GM12878 (cell line): ENCODE measurements around the gene SCGN. TPM values are rescaled to one million over a fixed set of nuclear protein-coding genes. Genes with fewer than 3 reads are reported as not detected.

Source experiments
- ATAC-seq: fragments of 200-7000 bp; cut with Tn5 transposase; 3 replicates; pipeline ENCODE4 v1.9.1; 2020; ENCODE audit warnings: mild to moderate bottlenecking, moderate library complexity
- BruUV-seq: library from RNA; stranded (reverse); fragments of 400-500 nt; replicated peaks from 2 replicates; lab custom pipeline; 2021; lab: Mats Ljungman, UMichigan
- CTCF ChIA-PET: fragments of 300-600 bp; sonication (Branson Sonifier 250); formaldehyde crosslinking; extraction: SDS; loops from one replicate; lab custom pipeline; 2021; ENCODE audit warnings: inconsistent platforms; lab: Yijun Ruan, JAX
- POLR2A ChIA-PET: fragments of 350-600 bp; formaldehyde crosslinking; extraction: SDS; loops from one replicate; lab custom pipeline; 2021; ENCODE audit warnings: inconsistent platforms; lab: Charles Lee
- RAD21 ChIA-PET: fragments of 300-600 bp; sonication (Branson Sonifier 250); formaldehyde crosslinking; loops from one replicate; lab custom pipeline; 2023; ENCODE audit warnings: antibody characterized with exemption; ENCODE audit not compliant: unreplicated experiment; lab: Charles Lee
- SMC1A ChIA-PET: fragments of 300-600 bp; sonication (Branson Sonifier 250); formaldehyde crosslinking; loops from one replicate; lab custom pipeline; 2023; ENCODE audit not compliant: unreplicated experiment, uncharacterized antibody; lab: Charles Lee
- DNase-seq: peaks from one replicate; pipeline ENCODE4 v3.0.0-alpha.2; 2011; ENCODE audit warnings: low read depth, low spot score
- FAIRE-seq: peaks from 3 replicates; lab custom pipeline; 2011; peaks lifted over from hg19 to GRCh38; lab: Jason Lieb, UNC
- H2AFZ ChIP-seq: 2 replicates; pipeline ENCODE4 v1.6.0; 2011; ENCODE audit warnings: low read depth, low read length, control low read depth; ENCODE audit not compliant: control insufficient read depth
- H3K27ac ChIP-seq: 2 replicates; pipeline ENCODE4 v1.5.1; 2011; ENCODE audit warnings: control low read depth; ENCODE audit not compliant: control insufficient read depth, insufficient read depth
- H3K27me3 ChIP-seq, 2 experiments: replicated peaks in 1 of 2; 2 replicates each; pipeline versions ENCODE4 v1.6.0 to v1.6.1; 2011; ENCODE audit warnings: low read length in 1 of 2; ENCODE audit not compliant: control insufficient read depth in 2 of 2, insufficient read depth in 2 of 2
- H3K36me3 ChIP-seq, 2 experiments: 2 replicates each; pipeline ENCODE4 v1.5.1; 2011; ENCODE audit warnings: low read length in 1 of 2; ENCODE audit not compliant: control insufficient read depth in 2 of 2, insufficient read depth in 2 of 2
- H3K4me1 ChIP-seq: 2 replicates; pipeline ENCODE4 v1.6.1; 2011; ENCODE audit warnings: mild to moderate bottlenecking, low read length, moderate library complexity, mixed read lengths; ENCODE audit not compliant: control insufficient read depth, insufficient read depth
- H3K4me2 ChIP-seq: 2 replicates; pipeline ENCODE4 v1.6.0; 2011; ENCODE audit warnings: control low read depth; ENCODE audit not compliant: control insufficient read depth, insufficient read depth
- H3K4me3 ChIP-seq: fragments of 200-600 bp; sonication (generic); 2 replicates; pipeline ENCODE4 v1.5.1; 2016
- H3K79me2 ChIP-seq: 2 replicates; pipeline ENCODE4 v1.6.0; 2011; ENCODE audit warnings: low read length; ENCODE audit not compliant: control insufficient read depth, insufficient read depth
- H3K9ac ChIP-seq: 2 replicates; pipeline ENCODE4 v1.8.0; 2011; ENCODE audit warnings: low read length, control low read depth, mixed read lengths; ENCODE audit not compliant: control insufficient read depth, insufficient read depth
- H3K9me3 ChIP-seq: replicated peaks from 3 replicates; pipeline ENCODE4 v1.5.1; 2011; ENCODE audit warnings: mild to moderate bottlenecking, low read length; ENCODE audit not compliant: control insufficient read depth, insufficient read depth
- H4K20me1 ChIP-seq: 2 replicates; pipeline ENCODE4 v1.6.0; 2011; ENCODE audit not compliant: control insufficient read depth, insufficient read depth
- CREM ChIP-seq: IDR thresholded peaks from 2 replicates; pipeline ENCODE4 v1.6.1; 2014; ENCODE audit warnings: antibody characterized with exemption, low read depth
- FOXK2 ChIP-seq: fragments of 450-650 bp; IDR thresholded peaks from 2 replicates; pipeline ENCODE4 v1.6.1; 2017; ENCODE audit warnings: mild to moderate bottlenecking, moderate library complexity
- JUND ChIP-seq: IDR thresholded peaks from 2 replicates; pipeline ENCODE4 v1.6.1; 2012; ENCODE audit warnings: low read depth, mild to moderate bottlenecking, low read length, improper control_type of control experiment, moderate library complexity
- PAX5 ChIP-seq: IDR thresholded peaks from 2 replicates; pipeline ENCODE4 v1.6.1; 2011; ENCODE audit warnings: low read depth, low read length, borderline replicate concordance
- PAX8 ChIP-seq: fragments of 450-650 bp; IDR thresholded peaks from 2 replicates; pipeline ENCODE4 v1.6.1; 2017; ENCODE audit warnings: mild to moderate bottlenecking, moderate library complexity
- RB1 ChIP-seq: fragments of 450-650 bp; formaldehyde crosslinking; IDR thresholded peaks from 2 replicates; pipeline ENCODE4 v1.6.1; 2017; ENCODE audit warnings: mild to moderate bottlenecking, borderline replicate concordance
- SKIL ChIP-seq: fragments of 450-650 bp; IDR thresholded peaks from 2 replicates; pipeline ENCODE4 v1.6.1; 2017; ENCODE audit warnings: mild to moderate bottlenecking, low read depth, inconsistent platforms; ENCODE audit not compliant: poor library complexity, severe bottlenecking
- SMARCA5 ChIP-seq: fragments of 450-650 bp; IDR thresholded peaks from 2 replicates; pipeline ENCODE4 v1.6.1; 2017; ENCODE audit warnings: mild to moderate bottlenecking
- SMC3 ChIP-seq: IDR thresholded peaks from 2 replicates; pipeline ENCODE4 v1.6.1; 2011; ENCODE audit warnings: low read length, improper control_type of control experiment, borderline replicate concordance
- SUZ12 ChIP-seq: fragments of 200-600 bp; sonication (generic); IDR thresholded peaks from one replicate; pipeline ENCODE4 v1.6.1; 2018; ENCODE audit warnings: antibody characterized with exemption, mild to moderate bottlenecking; ENCODE audit not compliant: unreplicated experiment
- ZSCAN29 ChIP-seq: fragments of 450-650 bp; IDR thresholded peaks from 2 replicates; pipeline ENCODE4 v1.6.1; 2017; ENCODE audit warnings: mild to moderate bottlenecking, moderate library complexity
- WGBS: methylation state at CpG from one replicate; pipeline ENCODE4 v1.1.6; 2016; ENCODE audit warnings: low lambda C conversion rate; ENCODE audit not compliant: insufficient replicate concordance, insufficient coverage; ENCODE audit errors: missing lambda C conversion rate; 5-methylcytosine and 5-hydroxymethylcytosine counted together
- in situ Hi-C: fragments of 300-500 bp; cut with MboI; formaldehyde crosslinking; loops from 9 replicates; pipeline ENCODE4 v1.14.3; 2018; ENCODE audit warnings: mixed read lengths
- intact Hi-C: fragments of 100-400 bp; cut with micrococcal nuclease; formaldehyde crosslinking; loops from one replicate; pipeline ENCODE4 v1.14.2; 2022; ENCODE audit not compliant: unreplicated experiment
- polyA plus RNA-seq, 11 experiments: library from polyadenylated mRNA; depleted of rRNA in 4 of 11; unstranded in 6 of 11; stranded (reverse) in 5 of 11; fragments of >200 nt; fragmentation: Nextera tagmentation in 4 of 11; fragmentation: Illumina TruSeq in 1 of 11; extraction: Ambion mirVana in 4 of 11; extraction: Trizol in 1 of 11; gene quantifications; 1 replicate in 1 of 11; 2 replicates in 10 of 11; pipeline versions ENCODE4 v1.2.1 to v1.2.3, GENCODE V29; 2011 to 2016; ENCODE audit warnings: inconsistent platforms in 2 of 11, missing spikeins in 2 of 11, low read depth in 1 of 11
- total RNA-seq, 4 experiments: library from RNA; depleted of rRNA in 3 of 4; stranded (reverse); fragments of >200 nt in 3 of 4; fragmentation: Illumina TruSeq in 1 of 4; extraction: Trizol in 1 of 4; gene quantifications; 2 replicates each; pipeline versions ENCODE4 v1.2.1 to v1.2.3, GENCODE V29; 2013 to 2021
- TF ChIP-seq, protein P1 (sequence below): IDR thresholded peaks from 2 replicates; pipeline ENCODE4 v1.6.1; 2012; ENCODE audit warnings: low read depth, low read length, improper control_type of control experiment

The SCGN gene
- total and polyA plus RNA-seq, 10 of the 15 experiments (the other 5 are each of a cell fraction or from before 2014, with no cell fraction given), result not detected

GRCh38 chr6:25727028-25727427, 75.0 kb downstream of the SCGN start:
- no peak overlapping the region for H3K4me3 ChIP-seq
- no peaks in the 10 kb centered on the region for H3K4me1 ChIP-seq
- no peak overlapping the region for H3K27ac ChIP-seq
- no peaks in the 10 kb centered on the region for H3K27me3 ChIP-seq
- no peak overlapping the region for H2AFZ ChIP-seq
- ChIA-PET POLR2A (no interaction called here), RAD21 (interaction anchor here (0.7 kb wide), 1 partner anchor 172 kb away, joined by 5 read pairs; no protein-coding TSS in a partner anchor), CTCF (interaction anchor here (1.0 to 1.2 kb wide), 2 partner anchors 9 to 266 kb away, joined by 5 read pairs; no protein-coding TSS in a partner anchor), SMC1A (interaction anchor here (0.9 to 1.8 kb wide), 2 partner anchors 11 to 14 kb away, joined by 3 read pairs; no protein-coding TSS in a partner anchor)
- intact Hi-C loops (no loop called here), in situ Hi-C loops (no loop called here)
- H3K36me3 ChIP-seq, result no peaks in the 10 kb centered on the region
- FAIRE-seq, result no peak
- TF ChIP-seq SKIL, result no peak
- TF ChIP-seq, protein P1, sequence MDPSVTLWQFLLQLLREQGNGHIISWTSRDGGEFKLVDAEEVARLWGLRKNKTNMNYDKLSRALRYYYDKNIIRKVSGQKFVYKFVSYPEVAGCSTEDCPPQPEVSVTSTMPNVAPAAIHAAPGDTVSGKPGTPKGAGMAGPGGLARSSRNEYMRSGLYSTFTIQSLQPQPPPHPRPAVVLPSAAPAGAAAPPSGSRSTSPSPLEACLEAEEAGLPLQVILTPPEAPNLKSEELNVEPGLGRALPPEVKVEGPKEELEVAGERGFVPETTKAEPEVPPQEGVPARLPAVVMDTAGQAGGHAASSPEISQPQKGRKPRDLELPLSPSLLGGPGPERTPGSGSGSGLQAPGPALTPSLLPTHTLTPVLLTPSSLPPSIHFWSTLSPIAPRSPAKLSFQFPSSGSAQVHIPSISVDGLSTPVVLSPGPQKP, result no peak
- no peak for TF ChIP-seq CREM
- no peak for TF ChIP-seq RB1
- no peak for TF ChIP-seq JUND
- TF ChIP-seq SUZ12, result no peak
- no peak for TF ChIP-seq SMC3
- TF ChIP-seq PAX8, result no peak
- no peak for TF ChIP-seq PAX5
- TF ChIP-seq SMARCA5, result no peak
- TF ChIP-seq ZSCAN29, result no peak
- TF ChIP-seq FOXK2, result no peak
- no peaks in the 10 kb centered on the region for H3K9me3 ChIP-seq
- WGBS, result 55% methylated on average over 14 of the region's 14 CpGs
- no peak for ATAC-seq
- no TSS peak for BruUV-seq
- no peak overlapping the region for H3K9ac ChIP-seq
- DNase-seq, result no peak
- H4K20me1 ChIP-seq, result no peaks in the 10 kb centered on the region
- no peaks in the 10 kb centered on the region for H3K79me2 ChIP-seq
- H3K4me2 ChIP-seq, result no peak overlapping the region
